NCI-H1105 treated with DMSO at 0.1 percent for 48 hours (cell line): ENCODE measurements around the gene RAB43.
"Not testable (repeated sequence)": the region's sequence is repeated elsewhere in the genome, so short reads cannot be mapped to it uniquely, and the experiment has no call there.

ENCODE experiments used
- DNase-seq: peaks from one replicate; lab custom pipeline; 2025; lab: John Stamatoyannopoulos, UW

RAB43 gene

DNA sequence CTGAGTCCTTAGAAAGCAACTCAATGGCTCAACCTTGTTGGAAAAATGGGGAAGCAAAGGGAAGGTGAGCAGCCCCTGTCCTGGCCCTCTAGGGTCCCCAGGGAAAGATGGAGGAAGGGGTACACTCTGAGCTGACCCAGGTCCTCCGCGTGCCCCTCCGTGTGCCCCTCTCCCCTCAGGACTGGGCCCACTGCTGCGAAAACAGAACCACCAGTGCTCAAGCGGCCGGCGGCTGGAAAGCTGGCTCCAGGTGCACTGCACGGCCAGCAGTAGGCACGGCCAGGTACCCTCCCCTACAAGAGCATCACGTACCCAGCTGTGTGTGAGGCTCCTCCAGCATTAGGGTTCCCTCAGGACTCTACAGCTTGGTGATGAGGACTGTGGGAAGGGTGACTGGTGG, 26.3 kb downstream of the RAB43 start:
- DNase-seq, result no peak

GRCh38 chr3:129088312-129088711, 33.3 kb downstream of the RAB43 start:
- not testable (repeated sequence) for DNase-seq

- peak; percentile 7 for DNase-seq
Measured at GRCh38 chr3:129087904-129088303, 33.7 kb downstream of the RAB43 start.

DNA sequence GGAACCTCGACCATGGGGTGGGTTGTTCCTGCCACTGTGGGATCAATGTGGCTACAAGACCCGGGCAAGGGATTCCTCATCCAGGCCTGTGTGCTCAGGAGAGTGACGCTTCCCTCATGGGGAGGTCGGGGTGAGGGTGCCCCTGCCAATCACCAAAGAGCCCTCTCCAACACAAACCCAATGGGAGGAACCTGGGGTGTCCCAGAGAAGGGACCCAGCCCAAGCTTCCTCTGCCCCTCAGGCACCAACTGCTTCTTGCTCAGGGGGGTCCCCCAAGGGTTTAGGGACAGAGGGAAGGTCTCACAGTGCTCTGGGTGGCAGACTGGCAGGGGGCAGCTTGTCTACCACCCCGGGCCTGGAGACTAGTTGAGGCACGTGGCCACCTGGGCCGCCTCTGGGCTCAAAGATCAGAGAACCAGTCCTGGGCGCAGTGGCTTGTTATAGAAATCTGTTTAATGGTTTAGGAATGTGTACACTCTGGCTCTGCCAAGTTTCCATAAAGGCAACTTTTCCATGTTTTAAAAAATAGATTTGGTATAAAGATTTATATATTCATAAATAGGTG, 34.4 kb downstream of the RAB43 start:
- no peak for DNase-seq

DNA sequence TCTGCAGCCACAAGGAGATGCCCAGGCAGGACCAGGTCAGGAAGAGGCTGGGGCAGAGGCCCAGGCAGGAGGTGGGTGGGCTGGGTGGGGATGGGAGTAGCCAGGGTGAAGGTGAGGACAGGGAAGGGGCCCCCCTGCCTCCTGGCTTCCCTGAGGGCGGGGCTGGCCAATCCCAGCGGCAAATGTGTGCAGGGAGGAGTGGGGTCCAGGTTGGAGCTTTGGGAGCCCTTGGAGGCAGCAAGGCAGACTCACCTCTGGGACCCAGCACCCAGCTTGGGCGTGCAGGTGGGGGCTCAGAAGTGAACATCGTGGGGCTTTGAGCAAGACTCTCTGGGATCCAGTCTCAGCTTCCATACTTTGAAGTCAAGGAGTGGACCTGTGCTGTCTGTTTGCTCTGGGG, 35.8 kb downstream of the RAB43 start:
- DNase-seq, result no peak

DNA sequence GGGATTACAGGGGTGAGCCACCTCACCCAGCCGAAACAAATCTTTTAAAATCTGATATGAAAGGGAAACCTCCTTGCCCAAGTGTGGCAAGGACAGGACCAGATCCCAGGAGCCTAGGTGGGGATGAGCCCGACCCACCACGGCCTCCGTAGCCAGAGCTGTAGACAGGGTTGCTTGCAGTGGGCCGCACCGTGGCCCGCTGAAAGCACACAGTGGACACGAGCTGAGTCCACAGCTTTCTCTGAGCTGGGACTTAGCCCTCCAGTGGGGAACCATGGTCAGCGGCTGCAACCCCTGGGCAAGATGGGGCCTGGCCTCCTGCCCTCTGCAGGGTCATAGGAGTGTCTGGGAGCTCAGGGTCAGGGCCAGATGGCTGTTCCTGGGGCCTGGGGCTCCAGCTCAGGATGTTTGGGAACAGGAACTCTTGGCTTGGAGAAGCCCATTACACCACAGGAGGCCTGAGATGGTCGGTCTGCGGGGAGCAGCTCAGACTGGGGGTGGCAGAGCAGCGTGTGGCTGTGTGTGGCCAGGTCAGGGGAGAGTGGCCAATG, 36.4 kb downstream of the RAB43 start:
- DNase-seq, result no peak

DNA sequence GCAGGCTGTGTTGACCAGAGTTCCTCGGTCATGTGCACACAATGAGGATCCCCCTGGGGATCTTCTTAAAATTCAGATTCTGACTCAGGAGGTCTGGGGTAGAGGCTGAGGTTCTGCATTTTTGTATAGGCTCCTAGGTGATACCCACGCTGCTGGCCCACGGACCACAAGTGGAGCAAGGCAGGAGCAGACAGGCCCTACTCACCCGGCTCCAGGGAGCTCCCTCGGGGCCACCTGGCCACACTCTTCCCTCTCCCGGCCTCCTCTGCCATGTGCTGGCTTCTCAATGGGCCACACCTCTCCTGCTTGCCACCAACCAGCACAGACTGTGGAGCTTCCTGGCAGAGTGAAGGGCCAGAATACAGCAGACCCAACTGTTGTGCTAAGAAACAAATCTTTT, 37.1 kb downstream of the RAB43 start:
- no peak for DNase-seq

DNA sequence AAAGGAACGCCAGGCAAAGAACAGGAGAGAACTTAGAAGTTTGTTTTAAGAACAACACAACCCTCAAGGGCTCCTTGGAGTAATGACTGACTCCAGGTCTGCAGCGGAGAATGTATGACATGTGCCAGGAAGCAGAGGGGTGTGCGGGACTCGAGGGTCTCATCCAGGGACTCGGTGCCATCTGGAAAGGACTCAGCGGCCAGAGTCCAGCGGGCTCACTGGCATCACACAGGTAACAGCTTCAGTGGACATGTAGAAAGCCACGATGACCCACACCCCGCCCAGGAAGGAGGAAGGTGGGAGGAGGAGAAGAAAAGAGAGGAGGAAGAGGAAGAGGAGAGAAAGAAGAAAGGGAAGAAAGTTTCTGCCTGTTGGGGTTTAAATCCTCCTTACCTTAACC, 39.6 kb downstream of the RAB43 start:
- DNase-seq, result no peak

DNA sequence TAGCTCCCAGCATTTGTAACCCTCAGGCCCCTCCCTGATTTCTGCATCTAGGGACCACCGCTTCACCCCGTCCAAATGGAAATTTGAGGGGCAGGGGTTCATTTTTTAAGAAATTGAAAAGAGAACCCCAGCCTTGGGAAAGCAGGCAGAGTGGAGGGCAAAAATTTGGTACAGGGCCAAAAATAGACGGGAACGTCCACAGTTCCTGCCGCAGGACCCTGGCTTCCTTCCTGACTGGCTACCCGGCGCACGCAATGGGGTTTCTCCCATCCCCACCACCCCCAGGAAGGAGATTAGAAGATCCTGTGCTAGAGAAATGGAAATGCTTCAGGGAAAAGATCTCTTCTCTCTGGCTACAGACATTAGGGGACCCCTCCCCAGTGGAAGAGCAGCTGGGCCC, 40.1 kb downstream of the RAB43 start:
- no peak for DNase-seq

- no peak for DNase-seq
Measured at GRCh38 chr3:129078510-129078909, 43.1 kb downstream of the RAB43 start.

DNA sequence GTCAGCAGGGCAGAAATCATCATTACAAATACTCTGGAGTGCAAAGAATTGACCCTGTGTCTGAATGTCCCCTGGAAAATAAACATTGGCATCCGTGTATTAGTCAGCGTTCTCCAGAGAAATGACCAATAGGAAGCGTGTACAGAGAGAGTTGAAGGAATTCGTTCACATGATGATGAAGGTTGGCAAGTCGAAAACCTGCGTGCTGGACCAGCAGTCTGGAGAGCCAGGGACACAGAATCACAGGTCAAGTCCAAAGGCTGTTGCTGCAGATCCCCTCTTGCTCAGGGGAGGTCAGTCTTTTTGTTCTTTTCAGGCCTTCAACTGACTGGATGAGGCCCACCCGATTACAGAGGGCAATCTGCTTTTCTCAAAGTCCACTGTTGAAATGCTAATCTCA, 44.4 kb downstream of the RAB43 start:
- DNase-seq, result no peak

DNA sequence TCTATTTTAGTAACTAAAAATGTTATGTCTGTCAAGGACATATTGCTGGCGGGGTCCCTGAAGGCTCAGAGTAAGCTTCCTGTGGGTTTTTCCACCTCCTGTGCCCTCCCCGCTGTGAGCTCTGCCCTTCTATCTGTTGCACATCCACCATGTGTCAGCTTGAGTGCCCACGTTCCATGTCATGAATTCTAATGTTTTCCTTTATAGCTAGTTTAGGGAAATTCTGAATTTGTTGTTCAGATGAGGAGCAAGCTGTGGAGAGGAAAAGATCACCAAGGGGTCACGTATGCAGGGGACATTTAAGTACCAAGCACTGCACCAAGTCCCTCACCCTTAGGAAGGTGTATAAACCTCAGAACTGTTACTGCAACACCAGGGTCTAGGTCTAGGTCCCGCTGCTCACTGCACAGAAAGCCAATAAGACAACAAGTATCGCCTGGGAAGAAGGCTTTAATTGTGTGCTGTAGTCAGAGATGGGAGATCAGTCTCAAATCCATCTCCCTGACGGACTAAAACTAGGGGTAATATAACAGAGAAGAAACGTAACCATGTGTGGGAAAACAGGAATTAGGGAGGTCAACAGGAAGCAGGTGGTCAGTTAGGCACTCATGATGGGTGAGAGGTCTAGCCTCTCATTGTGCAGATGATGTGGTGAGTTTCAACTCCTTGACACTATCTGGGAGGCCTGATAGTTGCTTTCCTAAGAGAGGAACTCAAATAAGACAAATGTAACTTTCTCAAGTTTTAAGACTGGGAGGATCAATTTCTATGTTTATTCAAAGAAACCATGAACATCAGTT, 51.3 kb downstream of the RAB43 start:
- DNase-seq, result no peak

DNA sequence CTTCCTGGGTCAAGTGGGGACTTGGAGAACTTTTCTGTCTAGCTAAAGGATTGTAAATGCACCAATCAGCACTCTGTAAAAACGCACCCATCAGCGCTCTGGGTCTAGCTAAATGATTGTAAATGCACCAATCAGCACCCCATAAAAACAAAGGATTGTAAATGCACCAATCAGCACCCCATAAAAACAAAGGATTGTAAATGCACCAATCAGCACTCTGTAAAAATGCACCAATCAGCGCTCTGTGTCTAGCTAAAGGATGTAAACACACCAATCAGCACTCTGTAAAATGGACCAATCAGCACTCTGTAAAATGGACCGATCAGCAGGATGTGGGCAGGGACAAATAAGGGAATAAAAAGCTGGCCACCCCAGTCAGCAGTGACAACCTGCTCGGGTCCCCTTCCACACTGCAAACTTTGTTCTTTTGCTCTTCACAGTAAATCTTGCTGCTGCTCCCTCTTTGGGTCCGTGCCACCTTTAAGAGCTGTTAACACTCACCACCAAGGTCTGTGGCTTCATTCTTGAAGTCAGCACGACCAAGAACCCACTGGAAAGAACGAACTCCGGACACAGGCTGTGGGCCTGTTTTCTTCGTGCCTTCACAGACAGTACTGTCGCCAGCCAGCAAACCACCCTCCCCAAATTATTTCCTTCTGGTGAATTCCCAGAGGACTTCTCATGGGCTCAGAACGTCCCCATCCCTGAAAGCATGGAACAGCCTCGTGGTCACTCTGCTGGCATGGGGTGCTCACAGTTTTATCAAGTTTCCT, 52.1 kb downstream of the RAB43 start:
- DNase-seq, result not testable (repeated sequence)

DNA sequence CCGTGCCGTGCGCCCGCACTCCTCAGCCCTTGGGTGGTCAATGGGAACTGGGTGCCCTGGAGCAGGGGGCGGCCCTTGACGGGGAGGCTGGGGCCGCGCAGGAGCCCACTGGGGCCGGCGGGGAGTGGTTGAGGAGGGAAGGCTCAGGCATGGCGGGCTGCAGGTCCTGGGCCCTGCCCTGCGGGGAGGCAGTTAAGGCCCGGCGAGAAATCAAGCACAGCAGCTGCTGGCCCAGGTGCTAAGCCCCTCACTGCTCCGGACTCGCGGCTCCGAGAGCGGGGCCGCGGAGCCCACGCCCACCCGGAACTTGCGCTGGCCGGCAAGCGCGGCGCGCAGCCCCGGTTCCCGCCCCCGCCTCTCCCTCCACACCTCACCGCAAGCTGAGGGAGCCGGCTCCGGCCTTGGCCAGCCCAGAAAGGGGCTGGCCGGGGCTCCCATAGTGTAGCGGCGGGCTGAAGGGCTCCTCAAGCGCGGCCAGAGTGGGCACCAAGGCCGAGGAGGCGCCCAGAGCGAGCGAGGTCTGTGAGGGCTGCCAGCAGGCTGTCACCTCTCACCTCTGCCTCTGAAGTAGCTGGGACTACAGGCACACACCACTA, 53.2 kb downstream of the RAB43 start:
- DNase-seq, result no peak

- not testable (repeated sequence) for DNase-seq
Measured at GRCh38 chr3:129067719-129068118, 53.9 kb downstream of the RAB43 start.

- DNase-seq, result no peak
Measured at GRCh38 chr3:129065720-129066073, 55.9 kb downstream of the RAB43 start.

- no peak for DNase-seq
Measured at GRCh38 chr3:129065016-129065719, 56.4 kb downstream of the RAB43 start.

GRCh38 chr3:129063841-129064482, 57.6 kb downstream of the RAB43 start:
- DNase-seq, result no peak

GRCh38 chr3:129063091-129063640, 58.4 kb downstream of the RAB43 start:
- no peak for DNase-seq

GRCh38 chr3:129061888-129062834, 59.4 kb downstream of the RAB43 start:
- DNase-seq, result no peak
